SH-SY5Y (cell line): Measurements from ENCODE around the gene XCL2.

Source experiments
- GATA2 ChIP-seq: IDR thresholded peaks from 2 replicates; pipeline ENCODE4 v1.6.1; 2011; ENCODE audit warnings: mild to moderate bottlenecking, low read depth, low read length
- GATA3 ChIP-seq: IDR thresholded peaks from 2 replicates; pipeline ENCODE4 v1.6.1; 2011; ENCODE audit warnings: low read depth, mild to moderate bottlenecking, low read length, moderate library complexity

DNA sequence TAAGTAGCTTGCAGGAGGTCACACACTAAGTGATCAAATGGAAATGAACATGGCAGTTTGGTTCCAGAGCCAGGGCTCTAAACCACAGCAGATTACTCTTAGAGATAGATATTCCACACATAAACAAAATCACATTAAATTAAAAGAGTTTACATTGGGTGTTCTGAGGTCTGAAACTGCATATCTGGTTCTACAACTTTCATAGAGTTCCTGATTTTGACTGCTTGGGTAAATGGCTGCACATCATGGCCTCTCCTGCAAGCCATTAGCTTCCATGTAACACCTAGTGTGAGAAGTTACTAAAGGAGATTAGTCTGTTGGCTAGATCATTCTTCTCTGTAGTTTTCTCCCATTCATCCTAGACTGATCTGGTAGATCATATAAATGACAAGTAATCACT, 12.8 kb upstream of the XCL2 start:
- TF ChIP-seq GATA3 (no peak), GATA2 (no peak)
